ENCODE data around the gene ATF6.
A peak's percentile ranks its signal among the peaks of the same experiment; 100 is the strongest.
"Not testable (repeated sequence)": the region's sequence is repeated elsewhere in the genome, so short reads cannot be mapped to it uniquely, and the experiment has no call there.

Gene ATF6

DNA sequence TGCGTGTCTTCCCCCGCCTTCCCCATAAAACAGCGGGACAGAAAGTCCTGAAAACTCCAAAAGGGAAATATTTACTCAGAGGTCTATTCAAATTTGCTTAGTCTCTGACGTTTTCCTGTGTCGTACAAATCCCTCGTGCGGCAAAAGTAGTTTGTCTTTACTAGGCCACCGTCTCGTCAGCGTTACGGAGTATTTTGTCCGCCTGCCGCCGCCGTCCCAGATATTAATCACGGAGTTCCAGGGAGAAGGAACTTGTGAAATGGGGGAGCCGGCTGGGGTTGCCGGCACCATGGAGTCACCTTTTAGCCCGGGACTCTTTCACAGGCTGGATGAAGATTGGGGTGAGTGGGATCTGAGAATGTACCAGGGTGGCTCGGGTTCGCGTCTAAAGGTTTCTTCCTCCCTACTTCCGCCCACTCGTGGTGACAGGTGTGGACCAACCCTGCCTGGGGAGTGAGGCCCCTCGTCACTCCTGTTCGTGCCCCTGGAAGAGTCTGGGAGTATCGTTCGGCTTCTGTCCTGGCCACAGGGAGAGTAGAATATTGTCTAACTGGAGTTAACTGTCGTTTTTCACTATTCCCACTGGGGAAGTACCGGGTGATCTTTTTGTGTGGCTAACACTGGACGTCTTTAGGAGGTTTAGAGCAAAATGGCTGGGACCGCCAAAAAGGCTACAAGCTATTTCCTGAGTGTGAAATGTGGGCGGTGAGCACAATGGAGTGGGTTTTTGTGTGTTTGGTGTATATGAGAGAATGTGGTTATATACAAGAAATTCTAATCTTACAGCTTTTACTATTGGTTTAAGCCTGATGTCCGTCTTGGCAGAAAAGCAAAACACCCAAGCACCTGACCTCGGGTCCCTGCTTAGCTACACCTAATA, at the start of gene ATF6:
TSS of gene ATF6 (plus strand) at position 219 of the 880 bp plus-strand sequence. CDS start at position 260, 41 bp downstream.
- Histone ChIP-seq H3K36me3 (ENCODE audit: insufficient read depth, low read length) (no peaks in the 10 kb centered on the region), H3K9me3 (ENCODE audit: control insufficient read depth, insufficient read depth, low read length) (no peaks in the 10 kb centered on the region), H3K9ac (ENCODE audit: low read depth, low read length) (peak within 1 kb of the TSS; percentile 93), H3K4me1 (ENCODE audit: insufficient read depth, low read length) (no peaks in the 10 kb centered on the region)

GRCh38 chr1:161718559-161719324, 47.4 kb upstream of the ATF6 start:
- Histone ChIP-seq H3K9ac (ENCODE audit: low read depth, low read length) (no peak overlapping the region), H3K4me1 (ENCODE audit: insufficient read depth, low read length) (no peaks in the 10 kb centered on the region), H3K36me3 (ENCODE audit: insufficient read depth, low read length) (no peaks in the 10 kb centered on the region), H3K9me3 (ENCODE audit: control insufficient read depth, insufficient read depth, low read length) (no peaks in the 10 kb centered on the region; the same call in 1 of the 2 replicates)

DNA sequence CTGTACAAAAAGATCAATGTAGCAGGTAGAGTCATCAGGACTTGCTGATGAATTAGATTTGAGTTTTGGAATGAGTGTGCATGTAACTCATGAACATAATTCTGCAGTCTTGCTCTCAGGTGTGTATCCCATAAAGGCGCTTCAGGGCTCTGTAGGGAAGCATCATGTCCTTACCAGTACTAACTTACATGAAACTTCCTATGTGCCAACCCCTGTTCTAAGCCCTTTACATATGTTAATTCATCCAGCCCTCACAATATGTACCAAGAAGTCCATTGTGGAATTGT, 46.9 kb upstream of the ATF6 start:
- Histone ChIP-seq H3K36me3 (ENCODE audit: insufficient read depth, low read length) (no peaks in the 10 kb centered on the region), H3K4me1 (ENCODE audit: insufficient read depth, low read length) (no peaks in the 10 kb centered on the region), H3K9me3 (ENCODE audit: control insufficient read depth, insufficient read depth, low read length) (no peaks in the 10 kb centered on the region; the same call in 1 of the 2 replicates), H3K9ac (ENCODE audit: low read depth, low read length) (no peak overlapping the region)

GRCh38 chr1:161720422-161720821, 45.7 kb upstream of the ATF6 start:
- Histone ChIP-seq H3K36me3 (ENCODE audit: insufficient read depth, low read length) (no peaks in the 10 kb centered on the region), H3K9me3 (ENCODE audit: control insufficient read depth, insufficient read depth, low read length) (no peaks in the 10 kb centered on the region; the same call in 1 of the 2 replicates), H3K4me1 (ENCODE audit: insufficient read depth, low read length) (no peaks in the 10 kb centered on the region), H3K9ac (ENCODE audit: low read depth, low read length) (no peak overlapping the region)

DNA sequence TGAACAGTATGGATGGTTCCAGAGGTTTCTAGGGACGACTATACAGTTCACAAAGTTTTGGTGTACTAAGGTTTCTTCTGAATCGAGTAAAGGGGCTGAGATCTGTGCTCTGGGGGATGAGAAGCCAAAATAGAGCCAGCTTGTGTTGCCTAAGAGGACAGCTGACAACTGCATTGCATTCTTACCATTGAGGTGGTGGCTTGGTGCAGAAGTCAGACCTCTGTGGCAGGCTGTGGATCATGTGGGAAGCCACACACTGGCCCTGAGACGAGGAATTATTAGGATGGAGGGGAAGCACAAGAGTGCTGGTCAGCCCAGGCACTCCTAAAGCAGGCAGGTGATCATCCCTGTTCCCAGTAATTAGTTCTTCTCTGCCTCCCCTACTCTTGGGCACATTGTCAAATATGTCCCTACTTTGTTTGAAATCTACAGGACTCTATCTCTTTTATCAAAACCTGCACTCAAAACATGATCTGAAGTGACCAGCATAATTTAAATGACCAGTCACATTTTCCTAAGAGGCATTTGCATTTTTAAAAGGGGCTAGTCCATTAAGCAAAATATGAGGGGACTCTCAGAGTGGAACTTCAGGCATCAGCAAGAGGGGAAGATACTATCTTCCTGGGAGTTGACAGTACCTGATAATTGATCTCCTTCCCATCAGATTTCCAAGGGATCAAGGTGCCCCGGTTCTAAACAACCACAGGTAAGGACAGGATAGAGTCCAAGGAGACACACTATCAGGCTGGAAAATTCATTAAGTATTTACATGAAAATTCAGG, 45.0 kb upstream of the ATF6 start, which contains the start of gene FCRLB:
TSS of gene FCRLB (plus strand) at position 589 of the 782 bp plus-strand sequence. CDS start 1,129 bp downstream, outside the sequence.
- H3K36me3 ChIP-seq (ENCODE audit: insufficient read depth, low read length): no peaks in the 10 kb centered on the region
- no peaks in the 10 kb centered on the region; the same call in 1 of the 2 replicates for H3K9me3 ChIP-seq (ENCODE audit: control insufficient read depth, insufficient read depth, low read length)
- H3K9ac ChIP-seq (ENCODE audit: low read depth, low read length): no peak within 1 kb of the TSS
- no peaks in the 10 kb centered on the region for H3K4me1 ChIP-seq (ENCODE audit: insufficient read depth, low read length)

GRCh38 chr1:161721738-161722343, 44.3 kb upstream of the ATF6 start:
- H3K9ac ChIP-seq (ENCODE audit: low read depth, low read length): no peak overlapping the region
- no peaks in the 10 kb centered on the region for H3K36me3 ChIP-seq (ENCODE audit: insufficient read depth, low read length)
- H3K9me3 ChIP-seq (ENCODE audit: control insufficient read depth, insufficient read depth, low read length): no peaks in the 10 kb centered on the region
- H3K4me1 ChIP-seq (ENCODE audit: insufficient read depth, low read length): no peaks in the 10 kb centered on the region

GRCh38 chr1:161722406-161722805, 43.7 kb upstream of the ATF6 start:
- no peak overlapping the region for H3K9ac ChIP-seq (ENCODE audit: low read depth, low read length)
- H3K4me1 ChIP-seq (ENCODE audit: insufficient read depth, low read length): no peaks in the 10 kb centered on the region

DNA sequence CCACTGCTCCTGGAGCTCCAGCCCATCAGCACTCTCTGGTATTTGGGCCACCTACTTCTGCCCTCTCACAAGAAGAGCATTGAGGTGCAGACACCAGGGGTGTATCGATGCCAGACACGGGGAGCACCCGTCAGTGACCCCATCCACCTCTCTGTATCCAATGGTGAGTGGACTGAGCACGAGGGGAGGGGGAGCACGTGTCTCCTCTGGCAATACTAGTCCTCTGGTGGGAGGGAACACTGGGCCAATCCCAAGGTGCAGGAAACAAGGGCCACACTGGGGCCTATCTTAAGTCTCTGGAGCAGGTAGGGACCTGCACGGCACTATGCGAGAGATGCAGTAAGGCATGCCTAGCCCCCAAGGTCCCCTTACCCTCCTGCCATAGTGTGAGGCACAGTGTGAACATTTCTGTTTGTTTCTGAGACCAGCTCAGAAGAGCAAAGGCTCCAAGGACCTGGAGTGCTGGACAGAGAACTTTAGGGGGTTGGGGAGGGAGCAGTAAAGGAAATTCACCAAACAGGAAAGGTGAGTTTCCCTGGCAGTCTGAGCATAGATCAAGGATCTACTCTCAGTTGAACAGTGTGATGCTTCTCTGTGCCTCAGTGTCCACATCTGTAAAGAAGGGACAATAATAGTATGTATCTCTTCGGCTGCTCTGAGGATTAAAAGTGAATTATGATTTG, 42.5 kb upstream of the ATF6 start:
- H3K4me1 ChIP-seq (ENCODE audit: insufficient read depth, low read length): no peaks in the 10 kb centered on the region

More at GRCh38 chr1:161722406-161722805, 43.7 kb upstream of the ATF6 start:
- Histone ChIP-seq H3K36me3 (ENCODE audit: insufficient read depth, low read length) (no peaks in the 10 kb centered on the region), H3K9me3 (ENCODE audit: control insufficient read depth, insufficient read depth, low read length) (no peaks in the 10 kb centered on the region)

GRCh38 chr1:161725258-161725907, 40.7 kb upstream of the ATF6 start:
- H3K36me3 ChIP-seq (ENCODE audit: insufficient read depth, low read length); H3K4me1 ChIP-seq (ENCODE audit: insufficient read depth, low read length); H3K9me3 ChIP-seq (ENCODE audit: control insufficient read depth, insufficient read depth, low read length): not testable (repeated sequence)
- H3K9ac ChIP-seq (ENCODE audit: low read depth, low read length): peak overlapping the region; percentile 82; the same call in 1 of the 2 replicates

More for the DNA sequence above, 42.5 kb upstream of the ATF6 start:
- Histone ChIP-seq H3K9ac (ENCODE audit: low read depth, low read length) (no peak overlapping the region), H3K36me3 (ENCODE audit: insufficient read depth, low read length) (no peaks in the 10 kb centered on the region), H3K9me3 (ENCODE audit: control insufficient read depth, insufficient read depth, low read length) (no peaks in the 10 kb centered on the region)

DNA sequence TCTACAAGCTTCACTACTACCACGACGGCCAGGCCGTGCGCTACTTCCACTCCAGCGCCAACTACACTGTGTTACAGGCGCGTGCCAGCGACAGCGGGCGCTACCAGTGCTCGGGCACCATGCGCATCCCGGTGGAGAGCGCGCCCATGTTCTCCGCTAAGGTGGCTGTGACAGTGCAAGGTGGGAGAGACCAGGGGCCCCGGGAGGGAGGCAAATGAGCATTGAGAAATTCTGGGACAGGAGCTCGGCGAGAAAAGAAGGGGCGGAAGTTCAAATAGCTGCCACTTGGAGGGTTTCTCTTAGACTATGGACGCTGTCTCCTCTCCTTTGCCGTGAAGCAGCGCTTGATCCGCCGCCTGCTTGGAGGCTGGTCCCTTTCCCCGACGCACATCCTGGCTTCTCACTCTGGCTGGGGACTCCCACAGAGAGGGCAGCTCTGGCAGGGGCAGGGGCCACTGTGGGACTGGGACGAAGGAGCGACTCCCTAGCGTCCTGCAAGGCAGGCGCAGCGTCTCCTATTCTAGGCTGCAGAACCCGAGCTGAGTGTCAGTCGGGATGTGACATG, 40.1 kb upstream of the ATF6 start:
- Histone ChIP-seq H3K36me3 (ENCODE audit: insufficient read depth, low read length) (no peaks in the 10 kb centered on the region), H3K9me3 (ENCODE audit: control insufficient read depth, insufficient read depth, low read length) (no peaks in the 10 kb centered on the region), H3K9ac (ENCODE audit: low read depth, low read length) (peak overlapping the region; percentile 82), H3K4me1 (ENCODE audit: insufficient read depth, low read length) (no peaks in the 10 kb centered on the region)

- peak overlapping the region; percentile 93 for H3K9ac ChIP-seq (ENCODE audit: low read depth, low read length)
- H3K36me3 ChIP-seq (ENCODE audit: insufficient read depth, low read length): no peaks in the 10 kb centered on the region
- no peaks in the 10 kb centered on the region for H3K9me3 ChIP-seq (ENCODE audit: control insufficient read depth, insufficient read depth, low read length)
- H3K4me1 ChIP-seq (ENCODE audit: insufficient read depth, low read length): no peaks in the 10 kb centered on the region
Measured at GRCh38 chr1:161726473-161727255, 39.5 kb upstream of the ATF6 start.

DNA sequence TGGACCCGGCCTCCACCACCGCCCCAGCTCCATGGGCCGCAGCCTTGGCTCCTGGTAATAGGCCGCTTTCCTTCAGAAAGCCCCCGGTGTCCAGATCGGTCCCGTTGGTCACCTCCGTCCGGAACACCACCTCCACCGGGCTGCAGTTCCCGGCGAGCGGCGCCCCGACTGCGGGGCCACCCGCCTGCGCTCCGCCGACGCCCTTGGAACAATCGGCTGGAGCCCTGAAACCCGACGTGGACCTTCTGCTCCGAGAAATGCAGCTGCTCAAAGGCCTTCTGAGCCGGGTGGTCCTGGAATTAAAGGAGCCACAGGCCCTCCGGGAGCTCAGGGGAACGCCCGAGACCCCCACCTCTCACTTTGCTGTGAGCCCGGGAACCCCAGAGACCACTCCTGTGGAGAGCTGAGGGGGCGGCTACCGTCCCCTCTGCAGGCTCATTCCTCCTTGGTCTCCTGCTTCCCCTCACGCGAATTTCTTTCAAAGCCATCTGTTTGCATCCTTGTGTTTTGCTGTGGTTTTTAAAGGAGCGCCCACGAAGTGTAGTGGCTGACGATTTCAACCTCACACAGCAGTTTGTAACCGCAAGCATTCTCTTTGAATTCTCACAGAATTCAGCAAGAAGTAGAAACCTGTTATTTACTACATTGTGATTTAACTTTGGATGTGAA, 38.7 kb upstream of the ATF6 start:
- H3K36me3 ChIP-seq (ENCODE audit: insufficient read depth, low read length): no peaks in the 10 kb centered on the region
- peak overlapping the region; percentile 93 for H3K9ac ChIP-seq (ENCODE audit: low read depth, low read length)
- H3K9me3 ChIP-seq (ENCODE audit: control insufficient read depth, insufficient read depth, low read length): no peaks in the 10 kb centered on the region
- H3K4me1 ChIP-seq (ENCODE audit: insufficient read depth, low read length): no peaks in the 10 kb centered on the region
